Left cardiac atrium (tissue), 4 donors: ENCODE measurements around the gene SPAG5. TPM values are rescaled to one million over a fixed set of nuclear protein-coding genes. Genes with fewer than 3 reads are reported as not detected.

ENCODE experiments used
- ATAC-seq, 2 donors: fragments of 200-7000 bp; cut with Tn5 transposase; one replicate each; pipeline ENCODE4 v1.9.1; 2020; ENCODE audit warnings: mild to moderate bottlenecking in 2 of 2, moderate library complexity in 2 of 2
- DNase-seq: peaks from one replicate; pipeline ENCODE4 v3.0.0-alpha.2; 2020
- intact Hi-C, 2 donors: fragments of 100-400 bp; cut with DNase I; formaldehyde crosslinking; loops; one replicate each; pipeline versions ENCODE4 v1.14.1 to v1.15.1; 2022 to 2023
- total RNA-seq, 2 donors: library from RNA; stranded (reverse); fragmentation: NEBNext Ultra II Directional; extraction: Animal tissue kit (Norgen Biotek cat#: 25700); gene quantifications; one replicate each; pipeline ENCODE4 v1.2.1, GENCODE V29; 2021
- donor health status: DM: no; HTN: yes; CAD: no.
- donor health status: DM: no; HTN: yes; CAD: no; lungs with severe emphysema.
- donor health status: DM: yes; HTN: yes; CAD: no.
- donor health status: Dilated cardiomyopathy.

SPAG5 gene
- total RNA-seq, 2 donors from 2014 or later, result 0.97 to 2.7 TPM

- ATAC-seq (no peak), DNase-seq (no peak)
- intact Hi-C loops, result loop anchor here in 1 of 2 donors (5.0 kb wide), 1 partner anchor 63 kb away; the partner anchor contains the start of gene RSKR
Observed at GRCh38 chr17:28549236-28550132, 49.3 kb downstream of the SPAG5 start.

DNA sequence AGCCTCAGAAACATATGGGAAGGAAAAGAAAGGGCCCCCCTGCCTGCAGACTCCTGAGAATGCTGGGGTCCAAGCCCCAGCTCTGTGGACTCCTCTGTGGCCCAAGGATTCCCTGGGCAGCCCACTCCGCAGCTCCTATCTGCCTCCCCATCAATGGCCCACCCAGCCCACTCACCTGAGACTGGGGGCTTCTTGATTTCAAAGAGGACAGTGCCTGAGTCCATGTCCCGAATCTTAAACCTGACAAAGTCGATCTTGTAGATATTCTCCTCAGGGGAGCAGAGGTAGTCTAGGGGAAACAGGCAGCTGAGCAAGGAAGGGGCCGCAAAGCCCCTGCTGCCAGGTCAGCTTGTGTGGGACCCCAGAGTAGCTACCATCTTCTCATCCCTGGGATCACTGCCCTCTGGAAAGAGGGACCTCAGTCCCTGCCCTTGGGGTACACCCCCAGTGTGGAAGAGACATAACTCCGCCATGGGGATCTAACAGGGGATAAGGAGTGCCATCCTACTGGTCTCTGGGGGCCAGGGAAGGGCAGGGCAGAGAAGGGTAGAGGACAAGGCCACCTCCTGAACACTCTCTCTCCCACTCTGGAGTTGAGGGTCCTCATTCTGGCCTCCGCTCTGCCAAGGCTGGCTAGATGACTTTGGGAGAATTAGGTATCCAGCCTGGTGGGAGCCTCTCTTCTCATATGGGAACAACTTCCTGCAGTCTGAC lies 50.3 kb downstream of the SPAG5 start:
- DNase-seq, result no peak
- intact Hi-C loops, result no loop called here
- ATAC-seq, result no peak

GRCh38 chr17:28547623-28548416 lies 51.0 kb downstream of the SPAG5 start:
- ATAC-seq, result peak; percentile 51 to 52
- peak; percentile 78 for DNase-seq
- intact Hi-C loops, result no loop called here

- ATAC-seq (no peak), DNase-seq (no peak)
- intact Hi-C loops, result no loop called here
Observed at GRCh38 chr17:28547096-28547622, 51.7 kb downstream of the SPAG5 start.

GRCh38 chr17:28545787-28546415 lies 52.9 kb downstream of the SPAG5 start:
- intact Hi-C loops, result no loop called here
- DNase-seq, result no peak
- ATAC-seq, result no peak

DNA sequence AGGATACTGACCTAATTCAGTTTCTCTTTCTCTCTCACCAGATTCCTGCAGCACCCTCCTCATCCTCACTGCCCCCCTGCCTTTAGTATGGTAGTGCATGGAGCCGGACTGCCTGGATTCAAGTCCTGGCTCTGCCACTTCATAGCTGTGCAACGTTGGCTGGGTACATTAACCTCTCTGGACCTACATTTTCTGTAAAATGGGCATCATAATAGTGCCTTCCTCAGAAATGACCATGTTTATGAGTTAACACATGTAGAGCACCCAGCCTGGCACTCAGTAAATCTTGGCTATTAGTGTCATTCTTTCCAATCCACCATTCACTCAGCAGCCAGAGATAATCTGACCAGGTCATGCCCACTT lies 53.7 kb downstream of the SPAG5 start:
- intact Hi-C loops, result no loop called here
- ATAC-seq (no peak), DNase-seq (no peak)

- ATAC-seq (no peak), DNase-seq (no peak)
- intact Hi-C loops, result loop anchor here in 1 of 2 donors (5.0 kb wide), 1 partner anchor 52 kb away; no protein-coding TSS in a partner anchor
Observed at GRCh38 chr17:28544402-28545140, 54.3 kb downstream of the SPAG5 start.

DNA sequence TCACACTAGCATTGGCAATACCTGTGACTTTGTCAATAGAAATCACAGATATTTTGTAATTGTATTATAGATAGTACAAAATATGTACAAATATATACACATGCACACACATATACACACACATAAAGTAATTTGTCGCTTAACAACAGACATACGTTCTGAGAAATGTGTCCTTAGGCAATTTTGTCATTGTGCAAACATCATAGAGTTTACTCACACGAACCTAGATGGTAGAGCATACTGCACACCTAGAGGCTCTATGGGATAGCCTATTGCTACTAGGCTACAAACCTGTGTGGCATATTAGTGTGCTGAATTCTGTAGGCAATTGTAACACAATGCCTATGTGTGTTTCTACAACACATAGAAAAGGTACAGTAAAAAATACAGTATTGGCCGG lies 57.4 kb downstream of the SPAG5 start:
- intact Hi-C loops, result loop anchor here in 1 of 2 donors (5.0 kb wide), 1 partner anchor 49 kb away; no protein-coding TSS in a partner anchor
- ATAC-seq (no peak), DNase-seq (no peak)

DNA sequence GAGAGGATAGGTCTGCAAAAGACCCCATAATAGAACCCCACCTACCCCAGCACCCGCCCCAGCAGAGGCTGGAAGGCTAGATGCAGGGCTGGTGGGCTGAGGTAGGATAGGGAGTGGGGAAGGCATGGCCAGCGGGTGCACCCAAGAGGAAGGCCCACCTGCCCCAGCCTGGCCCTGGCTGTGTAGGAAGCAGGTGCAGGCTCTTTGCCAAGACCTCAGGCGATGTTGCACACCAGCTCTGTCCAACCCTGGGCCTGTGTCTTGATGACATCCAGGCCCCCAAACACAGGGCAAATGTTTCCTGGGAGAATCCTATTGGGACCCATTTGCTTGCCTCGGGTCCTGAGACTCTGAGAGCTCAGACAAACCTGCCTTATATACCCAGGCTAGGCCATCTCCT lies 58.6 kb downstream of the SPAG5 start:
- intact Hi-C loops, result loop anchor here in 1 of 2 donors (5.0 kb wide), 1 partner anchor 48 kb away; no protein-coding TSS in a partner anchor
- ATAC-seq (no peak), DNase-seq (no peak)

GRCh38 chr17:28538296-28538895 lies 60.4 kb downstream of the SPAG5 start:
- ATAC-seq (no peak), DNase-seq (no peak)
- intact Hi-C loops, result no loop called here

GRCh38 chr17:28537219-28537610 lies 61.6 kb downstream of the SPAG5 start:
- DNase-seq, result no peak
- intact Hi-C loops, result no loop called here

DNA sequence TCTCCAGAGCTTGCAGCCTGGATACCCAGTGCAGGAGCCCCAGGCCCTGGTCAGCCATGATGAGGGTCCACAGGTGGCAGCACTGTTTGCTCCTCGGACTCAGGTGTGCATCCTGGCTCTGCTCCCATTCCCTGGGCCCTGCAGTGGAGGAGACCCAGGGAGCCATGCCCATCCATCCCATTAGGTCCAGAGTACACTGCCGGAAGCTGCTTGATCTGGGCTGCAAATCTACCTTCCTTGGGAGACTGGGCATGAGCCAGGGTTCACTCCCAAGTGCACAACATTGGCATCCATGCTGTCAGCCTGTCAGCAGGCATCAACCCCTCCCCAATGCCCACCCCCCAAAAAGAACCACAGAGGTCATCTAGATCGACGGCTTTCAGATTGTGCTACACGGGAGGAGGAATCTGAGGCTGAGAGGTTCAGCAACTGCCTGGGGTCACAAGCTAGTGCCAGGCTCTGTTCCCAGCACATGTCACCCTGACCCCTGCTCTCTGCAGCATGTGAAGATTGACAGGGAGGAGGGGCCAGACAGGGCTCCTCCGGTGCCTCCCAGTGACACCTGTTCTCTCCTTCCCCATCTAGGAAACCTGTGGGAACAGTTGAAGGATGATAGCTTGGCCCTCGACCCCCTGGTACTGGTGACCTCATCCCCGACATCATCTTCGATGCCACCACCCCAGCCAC lies 62.1 kb downstream of the SPAG5 start:
- intact Hi-C loops, result no loop called here
- ATAC-seq (no peak), DNase-seq (no peak)

More at GRCh38 chr17:28537219-28537610, 61.6 kb downstream of the SPAG5 start:
- ATAC-seq, result no peak

DNA sequence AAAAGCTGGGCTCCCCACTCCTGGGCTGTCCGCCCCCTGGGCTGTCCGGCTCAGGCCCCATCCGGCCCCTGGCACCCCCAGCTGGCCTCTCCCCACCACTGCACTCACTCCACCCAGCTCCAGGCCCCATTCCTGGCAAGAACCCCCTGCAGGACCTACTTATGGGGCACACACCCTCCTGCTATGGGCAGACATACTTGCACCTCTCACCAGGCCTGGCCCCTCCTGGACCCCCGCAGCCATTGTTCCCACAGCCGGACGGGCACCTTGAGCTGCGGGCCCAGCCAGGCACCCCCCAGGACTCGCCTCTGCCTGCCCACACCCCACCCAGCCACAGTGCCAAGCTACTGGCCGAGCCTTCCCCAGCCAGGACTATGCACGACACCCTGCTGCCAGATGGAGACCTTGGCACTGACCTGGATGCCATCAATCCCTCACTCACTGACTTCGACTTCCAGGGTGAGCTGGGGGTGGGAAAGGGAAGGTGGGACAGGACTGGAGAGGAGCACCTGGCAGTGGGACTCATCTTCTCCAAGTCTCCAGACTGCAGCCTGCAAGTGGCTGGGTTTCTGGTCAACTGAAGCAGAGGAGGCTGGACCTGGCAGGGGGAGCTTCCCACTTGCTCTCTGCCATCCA lies 64.0 kb downstream of the SPAG5 start:
- intact Hi-C loops, result no loop called here
- DNase-seq (no peak), ATAC-seq (no peak)

DNA sequence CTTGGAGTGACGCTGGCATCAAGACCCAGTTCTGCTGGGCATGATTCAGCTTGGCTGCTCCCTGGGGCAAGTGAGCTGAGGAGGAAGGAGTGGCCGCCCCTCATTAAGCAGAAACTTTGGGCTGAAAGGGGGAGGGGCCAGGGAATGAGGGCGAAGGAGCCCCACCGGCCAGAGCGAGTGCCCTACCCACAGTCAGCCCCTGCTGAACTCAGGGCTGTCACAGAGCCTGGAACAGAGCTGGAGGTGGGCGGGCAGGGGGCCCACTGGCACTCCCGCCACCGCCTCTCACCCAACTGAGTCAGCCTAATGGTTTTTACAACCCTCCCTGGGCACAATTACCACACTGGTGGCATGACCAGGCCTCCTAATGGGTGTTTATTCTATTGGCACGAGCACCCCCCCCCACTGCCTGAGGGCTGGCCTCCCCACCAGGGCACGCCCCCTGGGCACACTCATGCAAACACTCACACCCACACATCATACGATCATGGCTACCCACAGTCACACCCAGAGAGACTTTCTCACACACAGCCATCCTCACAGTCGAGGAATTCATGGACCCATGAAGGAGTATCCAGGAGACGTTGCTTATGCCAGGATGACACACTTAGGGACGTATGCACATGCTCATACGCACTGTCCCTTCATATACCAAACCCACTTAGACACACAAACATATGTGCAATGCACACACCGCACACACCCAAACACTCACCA lies 65.6 kb downstream of the SPAG5 start:
- no peak for ATAC-seq
- DNase-seq, result no peak
- intact Hi-C loops, result no loop called here

DNA sequence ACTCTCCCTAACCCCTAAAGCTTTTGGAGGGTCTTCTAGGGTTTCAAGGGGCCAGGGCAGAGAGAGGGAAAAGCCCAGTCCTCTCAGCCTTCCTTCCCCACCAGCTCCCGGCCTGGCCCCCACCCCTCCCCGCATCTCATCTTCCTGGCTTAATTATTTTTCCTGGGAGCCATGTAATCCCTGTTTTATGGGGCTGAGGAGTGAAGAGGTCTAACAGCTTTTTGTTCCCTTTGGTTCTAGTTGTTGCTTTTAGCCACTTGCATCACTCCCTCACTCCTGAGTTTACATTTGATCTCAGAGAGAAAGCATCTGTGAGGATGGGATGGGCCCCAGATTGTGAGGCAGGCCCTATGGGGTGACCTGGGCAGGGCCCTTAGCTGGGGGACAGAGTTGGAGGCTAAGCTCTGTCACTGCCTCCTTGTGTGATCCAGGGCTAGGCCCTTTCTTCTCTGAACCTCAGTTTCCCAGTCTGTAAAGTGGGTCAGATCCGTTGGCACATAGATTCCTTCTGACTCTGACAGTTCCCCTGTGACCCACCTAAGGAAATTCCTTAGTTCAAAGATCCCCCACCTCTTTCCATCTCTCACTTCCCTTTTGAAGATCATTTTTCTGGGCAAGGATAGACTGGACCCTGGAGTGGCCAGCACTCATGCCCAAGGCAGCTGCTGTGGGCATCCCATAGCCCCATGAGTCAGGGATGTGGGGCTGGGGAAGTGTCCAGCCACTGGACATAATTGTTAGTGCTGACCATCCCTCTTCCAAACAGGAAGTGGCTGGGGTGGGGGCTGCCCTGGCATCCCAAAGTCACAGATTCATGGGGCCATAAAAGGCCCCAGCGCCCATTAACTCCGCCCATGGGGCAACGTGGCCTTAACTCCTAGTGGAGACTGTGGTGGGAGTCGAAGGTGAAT lies 66.5 kb downstream of the SPAG5 start:
- DNase-seq, result no peak
- intact Hi-C loops, result no loop called here
- ATAC-seq, result no peak
